Measurements from ENCODE around the gene SUPT20HL2.

SUPT20HL2 gene

DNA sequence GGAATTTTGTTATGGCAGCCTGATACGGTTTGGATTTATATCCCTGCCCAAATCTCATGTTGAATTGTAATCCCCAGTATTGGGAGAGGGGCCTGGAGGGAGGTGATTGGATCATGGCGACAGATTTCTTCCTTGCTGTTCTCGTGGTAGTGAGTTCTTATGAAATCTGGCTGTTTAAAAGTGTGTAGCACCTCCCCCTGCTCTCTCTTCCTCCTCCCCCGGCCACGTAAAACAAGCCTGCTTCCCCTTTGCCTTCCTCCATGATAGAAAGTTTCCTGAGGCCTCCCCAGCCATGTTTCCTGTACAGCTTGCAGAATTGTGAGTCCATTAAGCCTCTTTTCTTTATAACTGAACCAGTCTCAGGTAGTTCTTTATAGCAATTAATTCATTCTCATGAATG lies 37.9 kb downstream of the SUPT20HL2 start (continued):
- no peak for TF ChIP-seq ZNF8 (CRISPR knock-in tag; IDR thresholded peaks at IDR 0.05)
- TF ChIP-seq TOX (CRISPR knock-in tag; IDR thresholded peaks at IDR 0.05; ENCODE audit: borderline replicate concordance), result no peak
- TF ChIP-seq TCF4 (CRISPR knock-in tag; IDR thresholded peaks at IDR 0.05; ENCODE audit: borderline replicate concordance), result no peak

DNA sequence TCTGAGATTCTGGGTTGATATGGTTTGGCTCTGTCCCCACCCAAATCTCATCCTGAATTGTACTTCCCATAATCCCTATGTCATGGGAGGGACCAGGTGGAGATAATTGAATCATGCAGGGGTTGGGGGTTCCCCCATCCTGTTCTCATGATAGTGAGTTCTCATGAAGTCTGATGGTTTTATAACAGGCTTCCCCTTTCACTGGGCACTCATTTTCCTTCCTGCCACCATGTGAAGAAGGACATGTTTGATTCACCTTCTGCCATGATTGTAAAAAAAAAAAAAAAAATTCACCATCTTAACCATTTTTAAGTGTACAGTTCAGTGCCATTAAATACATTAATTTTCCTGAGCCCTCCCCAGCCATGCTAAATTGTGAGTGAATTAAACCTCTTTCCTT lies 42.6 kb downstream of the SUPT20HL2 start:
- ATAC-seq, result no peak
- no peak for TF ChIP-seq GLIS3 (CRISPR knock-in tag; IDR thresholded peaks at IDR 0.05)
- no peak for TF ChIP-seq ARNTL (CRISPR knock-in tag; IDR thresholded peaks at IDR 0.05; ENCODE audit: borderline replicate concordance, low read depth)
- TF ChIP-seq, protein P1, sequence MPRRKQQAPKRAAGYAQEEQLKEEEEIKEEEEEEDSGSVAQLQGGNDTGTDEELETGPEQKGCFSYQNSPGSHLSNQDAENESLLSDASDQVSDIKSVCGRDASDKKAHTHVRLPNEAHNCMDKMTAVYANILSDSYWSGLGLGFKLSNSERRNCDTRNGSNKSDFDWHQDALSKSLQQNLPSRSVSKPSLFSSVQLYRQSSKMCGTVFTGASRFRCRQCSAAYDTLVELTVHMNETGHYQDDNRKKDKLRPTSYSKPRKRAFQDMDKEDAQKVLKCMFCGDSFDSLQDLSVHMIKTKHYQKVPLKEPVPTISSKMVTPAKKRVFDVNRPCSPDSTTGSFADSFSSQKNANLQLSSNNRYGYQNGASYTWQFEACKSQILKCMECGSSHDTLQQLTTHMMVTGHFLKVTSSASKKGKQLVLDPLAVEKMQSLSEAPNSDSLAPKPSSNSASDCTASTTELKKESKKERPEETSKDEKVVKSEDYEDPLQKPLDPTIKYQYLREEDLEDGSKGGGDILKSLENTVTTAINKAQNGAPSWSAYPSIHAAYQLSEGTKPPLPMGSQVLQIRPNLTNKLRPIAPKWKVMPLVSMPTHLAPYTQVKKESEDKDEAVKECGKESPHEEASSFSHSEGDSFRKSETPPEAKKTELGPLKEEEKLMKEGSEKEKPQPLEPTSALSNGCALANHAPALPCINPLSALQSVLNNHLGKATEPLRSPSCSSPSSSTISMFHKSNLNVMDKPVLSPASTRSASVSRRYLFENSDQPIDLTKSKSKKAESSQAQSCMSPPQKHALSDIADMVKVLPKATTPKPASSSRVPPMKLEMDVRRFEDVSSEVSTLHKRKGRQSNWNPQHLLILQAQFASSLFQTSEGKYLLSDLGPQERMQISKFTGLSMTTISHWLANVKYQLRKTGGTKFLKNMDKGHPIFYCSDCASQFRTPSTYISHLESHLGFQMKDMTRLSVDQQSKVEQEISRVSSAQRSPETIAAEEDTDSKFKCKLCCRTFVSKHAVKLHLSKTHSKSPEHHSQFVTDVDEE (CRISPR knock-in tag; IDR thresholded peaks at IDR 0.05), result no peak
- no peak for TF ChIP-seq BACH2 (CRISPR knock-in tag; IDR thresholded peaks at IDR 0.05; ENCODE audit: borderline replicate concordance)
- TF ChIP-seq ZC3H10 (CRISPR knock-in tag; IDR thresholded peaks at IDR 0.05), result no peak
- TF ChIP-seq TCF4 (CRISPR knock-in tag; IDR thresholded peaks at IDR 0.05; ENCODE audit: borderline replicate concordance), result no peak

DNA sequence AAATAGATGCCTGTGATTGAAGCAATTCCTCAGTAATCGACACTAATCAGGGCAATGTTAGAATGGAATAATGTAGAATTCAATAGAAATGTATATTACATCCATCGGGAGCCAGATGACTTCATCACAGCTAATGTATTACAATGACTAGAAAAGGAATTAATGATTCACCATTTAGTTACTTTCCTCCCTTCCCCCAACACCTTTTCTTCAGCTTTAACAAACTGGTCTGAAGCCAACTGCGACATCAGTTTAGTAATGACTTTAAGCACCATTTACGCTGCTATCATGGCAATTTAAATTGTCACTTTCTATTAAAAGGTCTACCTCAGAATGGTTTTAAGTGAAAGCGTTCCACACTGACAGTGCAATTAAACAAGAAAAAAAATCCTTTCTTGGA lies 45.1 kb downstream of the SUPT20HL2 start:
- no peak for ATAC-seq
- TF ChIP-seq ZC3H10 (CRISPR knock-in tag; IDR thresholded peaks at IDR 0.05), result no peak
- no peak for TF ChIP-seq PPARA (CRISPR knock-in tag; IDR thresholded peaks at IDR 0.05; ENCODE audit: borderline replicate concordance)
- TF ChIP-seq, protein P1 (CRISPR knock-in tag; IDR thresholded peaks at IDR 0.05), result no peak
- TF ChIP-seq OSR1 (CRISPR knock-in tag; IDR thresholded peaks at IDR 0.05), result no peak
- no peak for TF ChIP-seq BACH2 (CRISPR knock-in tag; IDR thresholded peaks at IDR 0.05; ENCODE audit: borderline replicate concordance)
- TF ChIP-seq TOX (CRISPR knock-in tag; IDR thresholded peaks at IDR 0.05; ENCODE audit: borderline replicate concordance), result no peak
- TF ChIP-seq ZFP3 (CRISPR knock-in tag; IDR thresholded peaks at IDR 0.05), result no peak

- no peak for TF ChIP-seq OSR1 (CRISPR knock-in tag; IDR thresholded peaks at IDR 0.05)
- TF ChIP-seq, protein P1 (CRISPR knock-in tag; IDR thresholded peaks at IDR 0.05), result no peak
- no peak for ATAC-seq
These were observed 46.9 kb downstream of the SUPT20HL2 start for GRCh38 chrX:24266996-24267395.

GRCh38 chrX:24264383-24264782 lies 49.5 kb downstream of the SUPT20HL2 start:
- ATAC-seq, result no peak
- TF ChIP-seq, protein P2, sequence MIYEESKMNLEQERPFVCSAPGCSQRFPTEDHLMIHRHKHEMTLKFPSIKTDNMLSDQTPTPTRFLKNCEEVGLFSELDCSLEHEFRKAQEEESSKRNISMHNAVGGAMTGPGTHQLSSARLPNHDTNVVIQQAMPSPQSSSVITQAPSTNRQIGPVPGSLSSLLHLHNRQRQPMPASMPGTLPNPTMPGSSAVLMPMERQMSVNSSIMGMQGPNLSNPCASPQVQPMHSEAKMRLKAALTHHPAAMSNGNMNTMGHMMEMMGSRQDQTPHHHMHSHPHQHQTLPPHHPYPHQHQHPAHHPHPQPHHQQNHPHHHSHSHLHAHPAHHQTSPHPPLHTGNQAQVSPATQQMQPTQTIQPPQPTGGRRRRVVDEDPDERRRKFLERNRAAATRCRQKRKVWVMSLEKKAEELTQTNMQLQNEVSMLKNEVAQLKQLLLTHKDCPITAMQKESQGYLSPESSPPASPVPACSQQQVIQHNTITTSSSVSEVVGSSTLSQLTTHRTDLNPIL (CRISPR knock-in tag; IDR thresholded peaks at IDR 0.05; ENCODE audit: low read depth), result no peak
- TF ChIP-seq POU6F1 (CRISPR knock-in tag; IDR thresholded peaks at IDR 0.05; ENCODE audit: borderline replicate concordance, low read depth) (no peak), ZC3H10 (CRISPR knock-in tag; IDR thresholded peaks at IDR 0.05) (no peak), ZNF565 (CRISPR knock-in tag; conservative IDR thresholded peaks at IDR 0.05; ENCODE audit: low read depth) (no peak), ISL1 (CRISPR knock-in tag; IDR thresholded peaks at IDR 0.05) (no peak), RARB (CRISPR knock-in tag; IDR thresholded peaks at IDR 0.05) (no peak)
- TF ChIP-seq, protein P3, sequence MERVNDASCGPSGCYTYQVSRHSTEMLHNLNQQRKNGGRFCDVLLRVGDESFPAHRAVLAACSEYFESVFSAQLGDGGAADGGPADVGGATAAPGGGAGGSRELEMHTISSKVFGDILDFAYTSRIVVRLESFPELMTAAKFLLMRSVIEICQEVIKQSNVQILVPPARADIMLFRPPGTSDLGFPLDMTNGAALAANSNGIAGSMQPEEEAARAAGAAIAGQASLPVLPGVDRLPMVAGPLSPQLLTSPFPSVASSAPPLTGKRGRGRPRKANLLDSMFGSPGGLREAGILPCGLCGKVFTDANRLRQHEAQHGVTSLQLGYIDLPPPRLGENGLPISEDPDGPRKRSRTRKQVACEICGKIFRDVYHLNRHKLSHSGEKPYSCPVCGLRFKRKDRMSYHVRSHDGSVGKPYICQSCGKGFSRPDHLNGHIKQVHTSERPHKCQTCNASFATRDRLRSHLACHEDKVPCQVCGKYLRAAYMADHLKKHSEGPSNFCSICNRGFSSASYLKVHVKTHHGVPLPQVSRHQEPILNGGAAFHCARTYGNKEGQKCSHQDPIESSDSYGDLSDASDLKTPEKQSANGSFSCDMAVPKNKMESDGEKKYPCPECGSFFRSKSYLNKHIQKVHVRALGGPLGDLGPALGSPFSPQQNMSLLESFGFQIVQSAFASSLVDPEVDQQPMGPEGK (CRISPR knock-in tag; IDR thresholded peaks at IDR 0.05; ENCODE audit: borderline replicate concordance), result no peak
- TF ChIP-seq, protein P1 (CRISPR knock-in tag; IDR thresholded peaks at IDR 0.05), result no peak
